DND-41 (cell line): Measurements from ENCODE around the gene EPN2.
"Not testable (repeated sequence)": the region's sequence is repeated elsewhere in the genome, so short reads cannot be mapped to it uniquely, and the experiment has no call there.

Experiments
- ATAC-seq: fragments of 200-7000 bp; cut with Tn5 transposase; 3 replicates; pipeline ENCODE4 v1.9.1; 2021; ENCODE audit warnings: low read depth; ENCODE audit not compliant: insufficient read depth
- DNase-seq: peaks from one replicate; pipeline ENCODE4 v3.0.0-alpha.2; 2020
- H2AFZ ChIP-seq: 2 replicates; pipeline ENCODE4 v1.6.0; 2012; ENCODE audit warnings: low read depth, low read length
- H3K27ac ChIP-seq: 2 replicates; pipeline ENCODE4 v1.5.1; 2012; ENCODE audit warnings: low read length, inconsistent platforms
- H3K27me3 ChIP-seq: fragments of 200-600 bp; sonication (generic); 2 replicates; pipeline ENCODE4 v1.6.0; 2012; ENCODE audit warnings: low read length, mild to moderate bottlenecking, inconsistent platforms; ENCODE audit not compliant: insufficient read depth, poor library complexity
- H3K36me3 ChIP-seq: 2 replicates; pipeline ENCODE4 v1.5.1; 2012; ENCODE audit warnings: low read length, inconsistent platforms; ENCODE audit not compliant: insufficient read depth
- H3K4me1 ChIP-seq: 2 replicates; pipeline ENCODE4 v1.5.1; 2012; ENCODE audit warnings: mild to moderate bottlenecking, low read length; ENCODE audit not compliant: insufficient read depth
- H3K4me2 ChIP-seq: 2 replicates; pipeline ENCODE4 v1.6.0; 2012; ENCODE audit warnings: mild to moderate bottlenecking, moderate library complexity, low read length, inconsistent platforms; ENCODE audit not compliant: insufficient read depth
- H3K4me3 ChIP-seq, 2 experiments: fragments of 200-600 bp in 1 of 2; shearing (Covaris generic) in 1 of 2; 2 replicates each; pipeline ENCODE4 v1.5.1; 2012 to 2016; ENCODE audit warnings: inconsistent platforms in 2 of 2, low read length in 2 of 2, mild to moderate bottlenecking in 2 of 2, low read depth in 1 of 2, moderate library complexity in 1 of 2
- H3K79me2 ChIP-seq: 2 replicates; pipeline ENCODE4 v1.6.0; 2012; ENCODE audit warnings: low read length, inconsistent platforms; ENCODE audit not compliant: insufficient read depth
- H3K9ac ChIP-seq: 2 replicates; pipeline ENCODE4 v1.6.0; 2012; ENCODE audit warnings: low read depth, mild to moderate bottlenecking, inconsistent platforms, low read length, moderate library complexity
- H3K9me3 ChIP-seq: 2 replicates; pipeline ENCODE4 v1.5.1; 2012; ENCODE audit warnings: low read length, moderate library complexity, mild to moderate bottlenecking, inconsistent platforms; ENCODE audit not compliant: insufficient read depth, severe bottlenecking
- H4K20me1 ChIP-seq: 2 replicates; pipeline ENCODE4 v1.6.0; 2012; ENCODE audit warnings: low read length; ENCODE audit not compliant: insufficient read depth
- CTCF ChIP-seq: IDR thresholded peaks from 2 replicates; pipeline ENCODE4 v1.5.1; 2012; ENCODE audit warnings: borderline replicate concordance, low read length, moderate library complexity, mild to moderate bottlenecking; ENCODE audit not compliant: poor library complexity, severe bottlenecking; ENCODE audit errors: extremely low read depth
- EZH2 ChIP-seq: IDR thresholded peaks from 3 replicates; pipeline ENCODE4 v1.6.1; 2012; ENCODE audit warnings: borderline replicate concordance, low read depth, mild to moderate bottlenecking, moderate library complexity, low read length, inconsistent platforms; ENCODE audit not compliant: severe bottlenecking

Gene EPN2

GRCh38 chr17:19274893-19275292 is 37.7 kb downstream of the EPN2 start:
- H3K4me1 ChIP-seq, result no peaks in the 10 kb centered on the region
- no peaks in the 10 kb centered on the region for H3K9me3 ChIP-seq
- no peak overlapping the region for H3K9ac ChIP-seq
- ATAC-seq (no peak), DNase-seq (no peak)
- peaks cover 30% of the 10 kb centered on the region for H4K20me1 ChIP-seq
- H3K27ac ChIP-seq, result no peak overlapping the region
- H3K4me2 ChIP-seq, result no peak overlapping the region
- no peak overlapping the region for H3K4me3 ChIP-seq
- no peak overlapping the region for H2AFZ ChIP-seq
- TF ChIP-seq EZH2 (no peak), CTCF (no peak)
- H3K79me2 ChIP-seq, result no peaks in the 10 kb centered on the region
- peaks cover 44% of the 10 kb centered on the region for H3K27me3 ChIP-seq
- no peaks in the 10 kb centered on the region for H3K36me3 ChIP-seq

- Histone ChIP-seq H3K4me2 (no peak overlapping the region), H2AFZ (no peak overlapping the region), H3K27ac (no peak overlapping the region), H4K20me1 (peaks cover 26% of the 10 kb centered on the region), H3K9ac (no peak overlapping the region), H3K4me3 (no peak overlapping the region), H3K4me1 (no peaks in the 10 kb centered on the region), H3K36me3 (no peaks in the 10 kb centered on the region), H3K27me3 (peaks cover 41% of the 10 kb centered on the region), H3K79me2 (no peaks in the 10 kb centered on the region), H3K9me3 (no peaks in the 10 kb centered on the region)
- TF ChIP-seq EZH2, result no peak
- no peak for TF ChIP-seq CTCF
- ATAC-seq (no peak), DNase-seq (no peak)
Observed at GRCh38 chr17:19275457-19276127, 38.4 kb downstream of the EPN2 start.

GRCh38 chr17:19278284-19278683 is 41.1 kb downstream of the EPN2 start:
- H4K20me1 ChIP-seq, result peaks cover 12% of the 10 kb centered on the region
- H3K27ac ChIP-seq, H3K36me3 ChIP-seq, H3K9me3 ChIP-seq, H3K9ac ChIP-seq, H3K4me1 ChIP-seq, DNase-seq, H3K4me2 ChIP-seq, ATAC-seq, H3K4me3 ChIP-seq, H3K79me2 ChIP-seq, H2AFZ ChIP-seq: not testable (repeated sequence)
- H3K27me3 ChIP-seq, result peaks cover 24% of the 10 kb centered on the region

- Histone ChIP-seq H3K27me3 (peaks cover 25% of the 10 kb centered on the region), H2AFZ (no peak overlapping the region), H3K9ac (no peak overlapping the region), H4K20me1 (peaks cover 13% of the 10 kb centered on the region), H3K9me3 (no peaks in the 10 kb centered on the region), H3K4me3 (no peak overlapping the region), H3K36me3 (no peaks in the 10 kb centered on the region), H3K4me2 (no peak overlapping the region), H3K4me1 (no peaks in the 10 kb centered on the region), H3K27ac (no peak overlapping the region), H3K79me2 (no peaks in the 10 kb centered on the region)
- ATAC-seq (no peak), DNase-seq (no peak)
- TF ChIP-seq CTCF (no peak), EZH2 (no peak)
Observed at GRCh38 chr17:19278729-19279128, 41.6 kb downstream of the EPN2 start.
